ENCODE measurements around the gene GPR15LG. TPM values are rescaled to one million over a fixed set of nuclear protein-coding genes. Genes with fewer than 3 reads are reported as not detected.

GPR15LG gene
- total and polyA plus RNA-seq, 2 experiments from 2014 or later = not detected

GRCh38 chr10:84225427-84226173 is 52.0 kb downstream of the GPR15LG start, which contains the start of gene LRIT2:
Gene LRIT2 (minus strand): TSS chr10:84225544. CDS start chr10:84225520, 24 bp downstream.
- no peak within 1 kb of the TSS for H3K27ac Mint-ChIP-seq
- H3K36me3 ChIP-seq (ENCODE audit: insufficient read depth) = no peaks in the 10 kb centered on the region
- no peaks in the 10 kb centered on the region for H3K36me3 Mint-ChIP-seq (ENCODE audit: low read depth)
- DNase-seq (ENCODE audit: low spot score) (no peak), ATAC-seq (no peak)
- no peaks in the 10 kb centered on the region for H3K4me1 Mint-ChIP-seq
- H4K20me1 ChIP-seq (replicated peaks; ENCODE audit: insufficient read depth) = no peaks in the 10 kb centered on the region
- H2AFZ ChIP-seq = no peak within 1 kb of the TSS
- H3K4me3 Mint-ChIP-seq = no peak within 1 kb of the TSS
- no peak within 1 kb of the TSS for H3K4me3 ChIP-seq
- H3K27ac ChIP-seq (ENCODE audit: low read depth) = no peak within 1 kb of the TSS
- H3K27me3 ChIP-seq (ENCODE audit: insufficient read depth) = no peaks in the 10 kb centered on the region
- H3K79me2 ChIP-seq (replicated peaks; ENCODE audit: insufficient read depth) = no peaks in the 10 kb centered on the region
- peaks cover 2% of the 10 kb centered on the region for H3K27me3 Mint-ChIP-seq (ENCODE audit: insufficient read depth, low read depth, poor library complexity)
- H3K9me2 ChIP-seq (ENCODE audit: insufficient read depth) = peaks cover 7% of the 10 kb centered on the region; the same call in 1 of the 2 replicates
- TF ChIP-seq ZNF331 (CRISPR knock-in tag; IDR thresholded peaks at IDR 0.05; ENCODE audit: low read depth) (no peak), EZH2 (IDR thresholded peaks at IDR 0.05; ENCODE audit: low read depth, unreplicated experiment) (no peak), CREB1 (CRISPR knock-in tag; IDR thresholded peaks at IDR 0.05; ENCODE audit: low read depth) (no peak), EZH2phosphoT487 (IDR thresholded peaks at IDR 0.05; ENCODE audit: unreplicated experiment) (no peak), POLR2AphosphoS5 (IDR thresholded peaks at IDR 0.05; ENCODE audit: low read depth) (no peak), JUNB (IDR thresholded peaks at IDR 0.05; ENCODE audit: unreplicated experiment) (no peak)
- no peaks in the 10 kb centered on the region for H3K4me1 ChIP-seq (ENCODE audit: insufficient read depth)
- H3K4me2 ChIP-seq = no peak within 1 kb of the TSS
- no peaks in the 10 kb centered on the region for H3K9me3 Mint-ChIP-seq
- no peaks in the 10 kb centered on the region for H3F3A ChIP-seq (replicated peaks; ENCODE audit: low read depth)

- H3K9me3 Mint-ChIP-seq = no peaks in the 10 kb centered on the region
- TF ChIP-seq ETS1 (IDR thresholded peaks at IDR 0.05) (no peak), ZNF331 (CRISPR knock-in tag; IDR thresholded peaks at IDR 0.05; ENCODE audit: low read depth) (no peak), JUNB (IDR thresholded peaks at IDR 0.05; ENCODE audit: unreplicated experiment) (no peak)
- DNase-seq (ENCODE audit: low spot score) = no peak
These were observed 53.0 kb downstream of the GPR15LG start for GRCh38 chr10:84226616-84227015.

DNA sequence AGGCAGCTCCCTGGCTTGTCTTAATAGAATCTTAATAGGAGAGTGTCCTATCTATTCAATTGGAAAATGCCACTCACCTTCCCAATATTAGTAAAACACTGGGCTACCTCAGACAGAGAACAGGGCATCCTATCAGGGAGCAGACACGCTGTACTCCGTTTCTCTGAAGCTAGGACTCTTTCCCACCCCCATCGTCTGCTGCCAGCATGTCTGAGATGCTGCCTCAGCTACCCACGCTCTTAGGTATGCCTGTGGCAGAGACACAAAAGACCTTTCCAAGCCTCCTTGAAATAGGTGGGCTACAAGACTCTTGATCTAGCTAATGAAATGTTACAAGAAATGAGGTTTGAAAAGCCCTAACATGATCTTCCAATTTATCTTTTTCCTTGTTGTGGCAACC is 54.2 kb downstream of the GPR15LG start:
- Histone ChIP-seq H3K4me2 (no peak overlapping the region), H3K27me3 (ENCODE audit: insufficient read depth) (no peaks in the 10 kb centered on the region), H2AFZ (no peak overlapping the region), H3F3A (replicated peaks; ENCODE audit: low read depth) (no peaks in the 10 kb centered on the region), H3K27ac (ENCODE audit: low read depth) (no peak overlapping the region), H3K79me2 (replicated peaks; ENCODE audit: insufficient read depth) (no peaks in the 10 kb centered on the region), H3K4me1 (ENCODE audit: insufficient read depth) (no peaks in the 10 kb centered on the region), H4K20me1 (replicated peaks; ENCODE audit: insufficient read depth) (no peaks in the 10 kb centered on the region), H3K9me2 (ENCODE audit: insufficient read depth) (peaks cover 7% of the 10 kb centered on the region; the same call in 1 of the 2 replicates), H3K4me3 (no peak overlapping the region), H3K36me3 (ENCODE audit: insufficient read depth) (no peaks in the 10 kb centered on the region)
- Mint-ChIP-seq H3K27ac (no peak overlapping the region), H3K4me1 (no peaks in the 10 kb centered on the region), H3K27me3 (ENCODE audit: insufficient read depth, low read depth, poor library complexity) (no peaks in the 10 kb centered on the region), H3K4me3 (no peak overlapping the region), H3K9me3 (no peaks in the 10 kb centered on the region), H3K36me3 (ENCODE audit: low read depth) (no peaks in the 10 kb centered on the region)
- ATAC-seq (no peak), DNase-seq (ENCODE audit: low spot score) (no peak)
- no peak for TF ChIP-seq STAT1 (IDR thresholded peaks at IDR 0.05; ENCODE audit: unreplicated experiment)
- no peak for TF ChIP-seq POLR2AphosphoS5 (IDR thresholded peaks at IDR 0.05; ENCODE audit: low read depth)
- no peak for TF ChIP-seq NANOG (IDR thresholded peaks at IDR 0.05; ENCODE audit: borderline replicate concordance)
- TF ChIP-seq ETS1 (IDR thresholded peaks at IDR 0.05) = no peak
- TF ChIP-seq EZH2 (IDR thresholded peaks at IDR 0.05; ENCODE audit: low read depth, unreplicated experiment) = no peak
- no peak for TF ChIP-seq CREB1 (CRISPR knock-in tag; IDR thresholded peaks at IDR 0.05; ENCODE audit: low read depth)
- no peak for TF ChIP-seq JUNB (IDR thresholded peaks at IDR 0.05; ENCODE audit: unreplicated experiment)
- no peak for TF ChIP-seq ZNF331 (CRISPR knock-in tag; IDR thresholded peaks at IDR 0.05; ENCODE audit: low read depth)
- TF ChIP-seq ZNF114 (CRISPR knock-in tag; IDR thresholded peaks at IDR 0.05) = no peak
- TF ChIP-seq CTCF (conservative IDR thresholded peaks at IDR 0.05; ENCODE audit: low read depth in 2 of 2) = no peak

More at GRCh38 chr10:84226616-84227015, 53.0 kb downstream of the GPR15LG start:
- H3K27ac ChIP-seq (ENCODE audit: low read depth) = no peak overlapping the region
- Mint-ChIP-seq H3K36me3 (ENCODE audit: low read depth) (no peaks in the 10 kb centered on the region), H3K27ac (no peak overlapping the region), H3K4me1 (no peaks in the 10 kb centered on the region), H3K4me3 (no peak overlapping the region), H3K27me3 (ENCODE audit: insufficient read depth, low read depth, poor library complexity) (peaks cover 2% of the 10 kb centered on the region)
- no peaks in the 10 kb centered on the region for H3K27me3 ChIP-seq (ENCODE audit: insufficient read depth)
- no peak overlapping the region for H3K4me3 ChIP-seq
- no peak for ATAC-seq
- H3K79me2 ChIP-seq (replicated peaks; ENCODE audit: insufficient read depth) = no peaks in the 10 kb centered on the region
- no peak overlapping the region for H3K4me2 ChIP-seq
- H3K36me3 ChIP-seq (ENCODE audit: insufficient read depth) = no peaks in the 10 kb centered on the region
- H3K4me1 ChIP-seq (ENCODE audit: insufficient read depth) = no peaks in the 10 kb centered on the region
- no peaks in the 10 kb centered on the region for H3F3A ChIP-seq (replicated peaks; ENCODE audit: low read depth)
- H2AFZ ChIP-seq = no peak overlapping the region
- H3K9me2 ChIP-seq (ENCODE audit: insufficient read depth) = peaks cover 7% of the 10 kb centered on the region; the same call in 1 of the 2 replicates
- no peaks in the 10 kb centered on the region for H4K20me1 ChIP-seq (replicated peaks; ENCODE audit: insufficient read depth)
